Activated T-helper 2 cell treated with anti-CD3 and anti-CD28 coated beads, Interferon-gamma antibody, Interleukin-2, Interleukin-4, amounts not matched to agents 10 μg/mL and 5 μg/mL and 100 μg/mL, durations not matched to agents 14 hours and 24 hours and 36 hours (primary cell): ENCODE measurements around the gene CDH9. TPM values are rescaled to one million over a fixed set of nuclear protein-coding genes. Genes with fewer than 3 reads are reported as not detected.

Experiments used
- DNase-seq: peaks from one replicate; pipeline ENCODE4 v3.0.0; 2021; ENCODE audit warnings: low spot score
- H3K27ac Mint-ChIP-seq: one replicate; pipeline ENCODE4 v1.8.0; 2021; ENCODE audit warnings: mixed read lengths
- H3K27me3 Mint-ChIP-seq: one replicate; pipeline ENCODE4 v1.8.0; 2021; ENCODE audit warnings: low read depth, mixed read lengths
- H3K36me3 Mint-ChIP-seq: one replicate; pipeline ENCODE4 v1.8.0; 2021; ENCODE audit warnings: low read depth, mixed read lengths
- H3K4me1 Mint-ChIP-seq: one replicate; pipeline ENCODE4 v1.8.0; 2021; ENCODE audit warnings: low read depth, mixed read lengths
- H3K4me3 Mint-ChIP-seq: one replicate; pipeline ENCODE4 v1.8.0; 2021; ENCODE audit warnings: low read depth, mild to moderate bottlenecking, moderate library complexity, mixed read lengths
- H3K9me3 Mint-ChIP-seq: one replicate; pipeline ENCODE4 v1.8.0; 2021; ENCODE audit warnings: mixed read lengths
- intact Hi-C: fragments of 100-400 bp; cut with micrococcal nuclease; formaldehyde crosslinking; loops from one replicate; pipeline ENCODE4 v1.15.1; 2023
- total RNA-seq: library from RNA; stranded (reverse); gene quantifications from 2 replicates; pipeline ENCODE4 v1.2.3, GENCODE V29; 2022

Gene CDH9
- not detected in 2 replicates for total RNA-seq

- no peak within 1 kb of the TSS for H3K4me3 Mint-ChIP-seq
- peaks cover 28% of the 10 kb centered on the region for H3K9me3 Mint-ChIP-seq
- H3K27me3 Mint-ChIP-seq = no peaks in the 10 kb centered on the region
- no peaks in the 10 kb centered on the region for H3K36me3 Mint-ChIP-seq
- intact Hi-C loops = no loop called here
- H3K27ac Mint-ChIP-seq = no peak within 1 kb of the TSS
- H3K4me1 Mint-ChIP-seq = no peaks in the 10 kb centered on the region
- no peak for DNase-seq
These were observed at the start of gene CDH9 for GRCh38 chr5:27038476-27038875. TSS of gene CDH9 (minus strand) at chr5:27038586. CDS start at chr5:26988333, 50,253 bp downstream.

GRCh38 chr5:27087747-27088146, 49.4 kb upstream of the CDH9 start:
- Mint-ChIP-seq H3K9me3 (peaks cover 18% of the 10 kb centered on the region), H3K27me3 (no peaks in the 10 kb centered on the region), H3K36me3 (no peaks in the 10 kb centered on the region), H3K4me3 (no peak overlapping the region), H3K27ac (no peak overlapping the region), H3K4me1 (no peaks in the 10 kb centered on the region)
- no peak for DNase-seq
- intact Hi-C loops = no loop called here

- Mint-ChIP-seq H3K4me3 (no peak overlapping the region), H3K9me3 (peaks cover 23% of the 10 kb centered on the region), H3K27ac (no peak overlapping the region), H3K36me3 (no peaks in the 10 kb centered on the region), H3K27me3 (no peaks in the 10 kb centered on the region), H3K4me1 (no peaks in the 10 kb centered on the region)
- intact Hi-C loops = no loop called here
- no peak for DNase-seq
These were observed 45.3 kb upstream of the CDH9 start for GRCh38 chr5:27083449-27084415.

GRCh38 chr5:27080147-27080546, 41.8 kb upstream of the CDH9 start:
- Mint-ChIP-seq H3K36me3 (no peaks in the 10 kb centered on the region), H3K27ac (no peak overlapping the region), H3K9me3 (peaks cover 38% of the 10 kb centered on the region), H3K4me1 (no peaks in the 10 kb centered on the region), H3K27me3 (no peaks in the 10 kb centered on the region), H3K4me3 (no peak overlapping the region)
- intact Hi-C loops = no loop called here
- no peak for DNase-seq

- H3K9me3 Mint-ChIP-seq = peaks cover 45% of the 10 kb centered on the region
These were observed 24.1 kb upstream of the CDH9 start for GRCh38 chr5:27062451-27062850.

GRCh38 chr5:27048510-27048909, 10.1 kb upstream of the CDH9 start:
- Mint-ChIP-seq H3K9me3 (peaks cover 30% of the 10 kb centered on the region), H3K27ac (no peak overlapping the region), H3K4me3 (no peak overlapping the region), H3K36me3 (no peaks in the 10 kb centered on the region), H3K4me1 (no peaks in the 10 kb centered on the region), H3K27me3 (no peaks in the 10 kb centered on the region)
- intact Hi-C loops = no loop called here
- DNase-seq = no peak

More at GRCh38 chr5:27062451-27062850, 24.1 kb upstream of the CDH9 start:
- intact Hi-C loops = no loop called here
- DNase-seq = no peak
- H3K27me3 Mint-ChIP-seq = no peaks in the 10 kb centered on the region
- no peak overlapping the region for H3K27ac Mint-ChIP-seq
- no peaks in the 10 kb centered on the region for H3K36me3 Mint-ChIP-seq
- no peak overlapping the region for H3K4me3 Mint-ChIP-seq
- H3K4me1 Mint-ChIP-seq = no peaks in the 10 kb centered on the region

- H3K27ac Mint-ChIP-seq = no peak overlapping the region
- H3K4me1 Mint-ChIP-seq = no peaks in the 10 kb centered on the region
- no peaks in the 10 kb centered on the region for H3K36me3 Mint-ChIP-seq
- peaks cover 32% of the 10 kb centered on the region for H3K9me3 Mint-ChIP-seq
- DNase-seq = no peak
- no peaks in the 10 kb centered on the region for H3K27me3 Mint-ChIP-seq
- intact Hi-C loops = no loop called here
- no peak overlapping the region for H3K4me3 Mint-ChIP-seq
These were observed 3.0 kb upstream of the CDH9 start for GRCh38 chr5:27041372-27041771.

- intact Hi-C loops = no loop called here
- no peak overlapping the region for H3K4me3 Mint-ChIP-seq
- no peaks in the 10 kb centered on the region for H3K36me3 Mint-ChIP-seq
These were observed 3.8 kb downstream of the CDH9 start for GRCh38 chr5:27034565-27034964.

GRCh38 chr5:27026801-27027200, 11.6 kb downstream of the CDH9 start:
- Mint-ChIP-seq H3K4me1 (no peaks in the 10 kb centered on the region), H3K9me3 (peaks cover 30% of the 10 kb centered on the region), H3K27ac (no peak overlapping the region)

More at GRCh38 chr5:27034565-27034964, 3.8 kb downstream of the CDH9 start:
- H3K27me3 Mint-ChIP-seq = no peaks in the 10 kb centered on the region
- no peak for DNase-seq
- H3K9me3 Mint-ChIP-seq = peaks cover 21% of the 10 kb centered on the region
- no peak overlapping the region for H3K27ac Mint-ChIP-seq
- no peaks in the 10 kb centered on the region for H3K4me1 Mint-ChIP-seq

GRCh38 chr5:27026063-27026462, 12.3 kb downstream of the CDH9 start:
- Mint-ChIP-seq H3K9me3 (peaks cover 30% of the 10 kb centered on the region), H3K4me3 (no peak overlapping the region), H3K36me3 (no peaks in the 10 kb centered on the region), H3K27me3 (no peaks in the 10 kb centered on the region), H3K4me1 (no peaks in the 10 kb centered on the region), H3K27ac (no peak overlapping the region)
- DNase-seq = no peak
- intact Hi-C loops = no loop called here

More at GRCh38 chr5:27026801-27027200, 11.6 kb downstream of the CDH9 start:
- Mint-ChIP-seq H3K27me3 (no peaks in the 10 kb centered on the region), H3K4me3 (no peak overlapping the region), H3K36me3 (no peaks in the 10 kb centered on the region)
- intact Hi-C loops = no loop called here
- no peak for DNase-seq

- intact Hi-C loops = no loop called here
- Mint-ChIP-seq H3K27ac (no peak overlapping the region), H3K9me3 (peaks cover 30% of the 10 kb centered on the region), H3K4me1 (no peaks in the 10 kb centered on the region), H3K36me3 (no peaks in the 10 kb centered on the region), H3K4me3 (no peak overlapping the region), H3K27me3 (no peaks in the 10 kb centered on the region)
- no peak for DNase-seq
These were observed 16.9 kb downstream of the CDH9 start for GRCh38 chr5:27021471-27021870.

GRCh38 chr5:27020973-27021372, 17.4 kb downstream of the CDH9 start:
- Mint-ChIP-seq H3K9me3 (peaks cover 26% of the 10 kb centered on the region), H3K27me3 (no peaks in the 10 kb centered on the region), H3K27ac (no peak overlapping the region), H3K36me3 (no peaks in the 10 kb centered on the region), H3K4me3 (no peak overlapping the region), H3K4me1 (no peaks in the 10 kb centered on the region)
- no peak for DNase-seq
- intact Hi-C loops = no loop called here

GRCh38 chr5:27015758-27016157, 22.6 kb downstream of the CDH9 start:
- intact Hi-C loops = no loop called here
- no peak overlapping the region for H3K27ac Mint-ChIP-seq
- H3K9me3 Mint-ChIP-seq = peaks cover 23% of the 10 kb centered on the region
- H3K36me3 Mint-ChIP-seq = no peaks in the 10 kb centered on the region
- no peaks in the 10 kb centered on the region for H3K4me1 Mint-ChIP-seq
- no peaks in the 10 kb centered on the region for H3K27me3 Mint-ChIP-seq
- DNase-seq = no peak
- H3K4me3 Mint-ChIP-seq = no peak overlapping the region
